Neuronal stem cell (in vitro differentiated cells): Measurements from ENCODE around the gene STPG3.
"Not testable (repeated sequence)": the region's sequence is repeated elsewhere in the genome, so short reads cannot be mapped to it uniquely, and the experiment has no call there.

ENCODE experiments used
- DNase-seq: peaks from one replicate; pipeline ENCODE4 v3.0.0-alpha.2; 2013; ENCODE audit warnings: low spot score
- H2AFZ ChIP-seq: one replicate; pipeline ENCODE4 v1.6.1; 2013; ENCODE audit warnings: mild to moderate bottlenecking, low read length, inconsistent platforms
- H2AK5ac ChIP-seq: 2 replicates; pipeline ENCODE4 v1.6.1; 2013; ENCODE audit warnings: low read depth, mild to moderate bottlenecking, inconsistent platforms, low read length, moderate library complexity, mixed read lengths
- H2BK120ac ChIP-seq: 2 replicates; pipeline ENCODE4 v1.6.1; 2013; ENCODE audit warnings: low read depth, mild to moderate bottlenecking, inconsistent platforms, low read length, moderate library complexity, mixed read lengths
- H2BK12ac ChIP-seq: one replicate; pipeline ENCODE4 v1.6.1; 2013; ENCODE audit warnings: low read length, inconsistent platforms
- H2BK15ac ChIP-seq: 2 replicates; pipeline ENCODE4 v1.6.1; 2013; ENCODE audit warnings: mild to moderate bottlenecking, low read length, inconsistent platforms, mixed read lengths
- H2BK5ac ChIP-seq: one replicate; pipeline ENCODE4 v1.6.1; 2013; ENCODE audit warnings: inconsistent platforms, mild to moderate bottlenecking, low read length, moderate library complexity
- H3K14ac ChIP-seq: one replicate; pipeline ENCODE4 v1.6.1; 2013; ENCODE audit warnings: low read length, inconsistent platforms
- H3K18ac ChIP-seq: 2 replicates; pipeline ENCODE4 v1.6.1; 2013; ENCODE audit warnings: low read length, inconsistent platforms
- H3K23ac ChIP-seq: 2 replicates; pipeline ENCODE4 v1.6.1; 2013; ENCODE audit warnings: low read depth, mild to moderate bottlenecking, mixed read lengths, low read length, inconsistent platforms; ENCODE audit not compliant: poor library complexity
- H3K27ac ChIP-seq: replicated peaks from 3 replicates; pipeline ENCODE4 v1.5.1; 2013; ENCODE audit warnings: low read length, inconsistent platforms
- H3K27me3 ChIP-seq, 3 experiments: 2 replicates each; pipeline ENCODE4 v1.6.1; 2013; ENCODE audit warnings: low read length in 3 of 3, mild to moderate bottlenecking in 2 of 3, inconsistent platforms in 1 of 3, low read depth in 1 of 3, mixed read lengths in 1 of 3, moderate library complexity in 1 of 3; ENCODE audit not compliant: control insufficient read depth in 3 of 3, insufficient read depth in 3 of 3
- H3K36me3 ChIP-seq, 2 donors: replicated peaks in 1 of 2; 2 replicates each; pipeline ENCODE4 v1.6.1; 2013; ENCODE audit warnings: low read length in 2 of 2; ENCODE audit not compliant: control insufficient read depth in 2 of 2, insufficient read depth in 2 of 2
- H3K4ac ChIP-seq: 2 replicates; pipeline ENCODE4 v1.6.1; 2013; ENCODE audit warnings: inconsistent platforms, mild to moderate bottlenecking, low read length, moderate library complexity
- H3K4me1 ChIP-seq, 2 donors: 1 replicate in 1 of 2; 2 replicates in 1 of 2; pipeline ENCODE4 v1.6.1; 2013; ENCODE audit warnings: low read length in 2 of 2, low read depth in 1 of 2; ENCODE audit not compliant: control insufficient read depth in 2 of 2, insufficient read depth in 1 of 2
- H3K4me2 ChIP-seq: one replicate; pipeline ENCODE4 v1.6.1; 2013; ENCODE audit warnings: mild to moderate bottlenecking, low read length, inconsistent platforms; ENCODE audit not compliant: insufficient read depth, poor library complexity, severe bottlenecking
- H3K4me3 ChIP-seq, 2 donors: 2 replicates each; pipeline ENCODE4 v1.5.1; 2013; ENCODE audit warnings: low read length in 2 of 2, mild to moderate bottlenecking in 2 of 2, inconsistent platforms in 1 of 2, moderate library complexity in 1 of 2
- H3K79me1 ChIP-seq: one replicate; pipeline ENCODE4 v1.6.1; 2013; ENCODE audit warnings: low read depth, mild to moderate bottlenecking, inconsistent platforms, low read length, moderate library complexity
- H3K9ac ChIP-seq: one replicate; pipeline ENCODE4 v1.6.1; 2013; ENCODE audit warnings: mild to moderate bottlenecking, low read depth, low read length, inconsistent platforms; ENCODE audit not compliant: poor library complexity
- H3K9me3 ChIP-seq, 2 donors: replicated peaks in 1 of 2; 2 replicates each; pipeline versions ENCODE3 to v1.6.1; 2013; ENCODE audit warnings: low read length in 2 of 2, mild to moderate bottlenecking in 2 of 2, inconsistent platforms in 1 of 2, low read depth in 1 of 2, mixed read lengths in 1 of 2, moderate library complexity in 1 of 2; ENCODE audit not compliant: control insufficient read depth in 2 of 2, insufficient read depth in 1 of 2
- H4K8ac ChIP-seq: one replicate; pipeline ENCODE4 v1.6.1; 2013; ENCODE audit warnings: low read depth, mild to moderate bottlenecking, inconsistent platforms, low read length, moderate library complexity
- H4K91ac ChIP-seq: one replicate; pipeline ENCODE4 v1.6.1; 2013; ENCODE audit warnings: low read length, low read depth, mild to moderate bottlenecking, inconsistent platforms; ENCODE audit not compliant: poor library complexity
- WGBS, 2 donors: extraction: QIAGEN DNeasy Blood & Tissue Kit; methylation state at CpG; one replicate each; pipeline ENCODE4 v1.1.7; 2013; ENCODE audit warnings: missing lambda C conversion rate in 2 of 2, mixed read lengths in 1 of 2; ENCODE audit not compliant: insufficient read length in 2 of 2, insufficient replicate concordance in 1 of 2; ENCODE audit errors: extremely low coverage in 2 of 2; 5-methylcytosine and 5-hydroxymethylcytosine counted together

Gene STPG3

DNA sequence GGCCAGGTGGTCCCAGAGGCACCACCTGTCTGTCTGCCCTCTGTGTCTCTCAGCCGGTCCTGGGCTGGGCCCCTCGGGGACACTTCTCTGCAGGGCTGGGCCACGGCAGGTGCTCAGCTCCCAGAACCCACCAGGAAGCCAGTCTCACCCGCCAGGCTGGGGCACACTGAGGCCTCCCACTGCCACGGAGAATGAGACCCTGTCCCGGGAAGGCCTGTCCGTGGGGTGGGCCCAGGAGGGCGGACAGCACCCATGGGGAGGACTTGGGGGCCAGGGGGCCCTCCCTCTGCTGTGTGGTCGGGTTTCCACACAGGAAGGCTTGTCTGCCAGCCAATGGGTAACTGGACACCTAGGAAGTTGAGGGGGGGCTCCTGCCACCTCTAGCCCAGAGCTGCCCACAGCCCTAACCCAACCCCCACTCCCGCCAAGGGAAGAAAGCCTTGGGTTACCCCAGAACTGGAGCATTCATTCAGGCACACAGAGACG, 14.1 kb upstream of the STPG3 start:
- peak overlapping the region; percentile 66 for H3K4ac ChIP-seq

DNA sequence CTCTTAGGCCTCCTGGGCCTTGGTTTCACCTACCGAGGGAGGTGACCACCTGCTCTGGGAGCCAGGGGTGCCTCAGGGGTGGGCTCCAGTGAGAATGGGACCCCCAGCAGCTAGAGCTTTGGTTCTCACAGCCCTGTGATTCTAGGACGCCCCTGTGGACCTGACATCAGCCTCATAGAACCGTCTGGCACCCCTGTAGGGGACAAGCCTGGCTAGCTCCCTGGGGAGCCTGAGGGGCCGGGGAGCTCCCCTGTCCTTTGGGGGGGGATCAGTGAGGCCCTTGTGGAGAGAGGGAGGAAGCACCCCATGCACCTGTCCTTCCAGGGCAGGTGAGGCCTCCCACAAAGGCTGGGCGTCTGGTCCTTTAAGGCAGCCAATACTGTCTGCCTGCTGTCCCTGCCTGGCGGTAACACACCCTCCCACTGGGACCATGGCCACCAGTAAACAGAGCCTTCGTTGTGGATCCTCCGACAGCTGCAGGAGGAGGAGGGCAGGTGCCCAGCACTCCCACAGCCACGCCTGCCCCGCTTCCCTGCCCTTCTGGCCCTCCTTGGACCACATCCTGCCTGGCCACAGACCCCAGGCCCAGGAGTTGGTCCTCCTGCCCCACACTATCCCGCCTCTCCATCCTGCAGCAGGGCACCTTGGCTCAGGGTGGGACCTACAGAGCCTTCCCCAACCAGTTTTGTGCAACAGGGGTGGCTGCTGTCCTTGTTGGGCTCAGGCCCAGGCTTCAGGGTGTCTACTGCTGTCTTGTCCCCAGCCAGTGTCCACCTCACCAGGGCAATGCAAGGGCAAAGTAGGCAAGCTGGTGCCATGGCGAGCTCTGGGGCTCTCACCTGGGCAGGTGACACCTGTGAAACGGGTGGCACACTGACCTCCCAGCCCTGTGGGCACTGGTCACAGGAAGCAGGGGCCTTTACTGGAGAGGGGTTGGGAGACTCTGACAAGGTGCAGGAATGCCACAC, 13.0 kb upstream of the STPG3 start:
- H3K23ac ChIP-seq: peak overlapping the region; percentile 89
- peaks cover 24% of the 10 kb centered on the region for H3K79me1 ChIP-seq

More for the DNA sequence above, 14.1 kb upstream of the STPG3 start:
- peaks cover 15% of the 10 kb centered on the region for H3K79me1 ChIP-seq
- peak overlapping the region; percentile 73 for H2BK12ac ChIP-seq
- peak overlapping the region; percentile 97 for H2BK5ac ChIP-seq
- H4K8ac ChIP-seq: no peak overlapping the region
- H3K23ac ChIP-seq: peak overlapping the region; percentile 89
- peak overlapping the region; percentile 60 for H3K9ac ChIP-seq
- H2AK5ac ChIP-seq: peak overlapping the region; percentile 100
- H3K4me3 ChIP-seq: peak overlapping the region in 1 of 2 donors; percentile 46
- peak overlapping the region; percentile 95 for H3K18ac ChIP-seq
- H2AFZ ChIP-seq: no peak overlapping the region
- H3K9me3 ChIP-seq: no peaks in the 10 kb centered on the region
- H3K36me3 ChIP-seq: peaks cover 0 to 9% of the 10 kb centered on the region in 2 donors
- peak overlapping the region; percentile 14 for H3K4me2 ChIP-seq
- H2BK15ac ChIP-seq: peak overlapping the region; percentile 98
- no peak for DNase-seq
- peaks cover 15% of the 10 kb centered on the region in 2 donors for H3K4me1 ChIP-seq
- peak overlapping the region; percentile 56 for H3K14ac ChIP-seq
- no peak overlapping the region for H3K27ac ChIP-seq
- no CpG with 5 or more reads among the region's 11 CpGs for WGBS, 2 donors
- H2BK120ac ChIP-seq: no peak overlapping the region
- H3K27me3 ChIP-seq: peaks cover 0 to 2% (median 0%) of the 10 kb centered on the region in 3 experiments
- H4K91ac ChIP-seq: no peak overlapping the region

DNA sequence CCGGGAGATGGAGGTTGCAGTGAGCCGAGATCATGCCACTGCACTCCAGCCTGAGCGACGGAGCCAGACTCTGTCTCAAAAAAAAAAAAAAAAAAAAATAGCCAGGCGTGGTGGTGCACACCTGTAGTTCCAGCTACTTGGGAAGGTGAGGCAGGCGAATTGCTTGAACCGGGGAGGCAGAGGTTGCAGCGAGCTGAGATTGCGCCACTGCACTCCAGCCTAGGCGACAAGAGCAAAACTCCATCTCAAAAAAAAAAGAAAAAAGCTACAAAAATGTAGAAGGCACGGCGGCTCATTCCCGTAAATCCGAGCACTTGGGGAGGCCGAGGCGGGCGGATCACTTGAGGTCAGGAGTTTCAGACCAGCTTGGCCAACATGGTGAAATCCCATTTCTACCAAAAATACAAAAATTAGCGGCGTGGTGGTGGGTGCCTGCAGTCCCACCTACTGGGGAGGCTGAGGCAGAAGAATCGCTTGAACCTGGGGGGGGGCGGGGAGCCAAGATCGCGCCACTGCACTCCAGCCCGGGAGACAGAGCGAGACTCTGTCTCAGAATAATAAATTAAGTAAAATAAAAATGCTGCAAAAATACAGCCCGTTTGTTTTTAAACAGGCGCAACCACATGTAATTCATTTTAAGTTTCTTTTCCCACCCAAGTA, 11.4 kb upstream of the STPG3 start:
- not testable (repeated sequence) for H2BK120ac ChIP-seq, DNase-seq, H3K9me3 ChIP-seq, H3K23ac ChIP-seq, H2AK5ac ChIP-seq, H3K4ac ChIP-seq, H4K91ac ChIP-seq, H2BK15ac ChIP-seq, H3K14ac ChIP-seq, H2BK12ac ChIP-seq, H4K8ac ChIP-seq, H3K9ac ChIP-seq, H3K18ac ChIP-seq, H2BK5ac ChIP-seq, H3K27me3 ChIP-seq
- Histone ChIP-seq H3K4me1 (peaks cover 26 to 29% of the 10 kb centered on the region in 2 donors), H3K4me2 (peak overlapping the region; percentile 73), H2AFZ (peak overlapping the region; percentile 89), H3K79me1 (peaks cover 29% of the 10 kb centered on the region), H3K36me3 (peaks cover 19 to 32% of the 10 kb centered on the region in 2 donors), H3K27ac (peak overlapping the region; percentile 100), H3K4me3 (peak overlapping the region; percentile 67 to 93)
- no CpG with 5 or more reads among the region's 27 CpGs for WGBS, 2 donors

More for the DNA sequence above, 13.0 kb upstream of the STPG3 start:
- Histone ChIP-seq H2AFZ (no peak overlapping the region), H2AK5ac (peak overlapping the region; percentile 100), H3K4me2 (no peak overlapping the region), H3K9me3 (no peaks in the 10 kb centered on the region), H3K9ac (peak overlapping the region; percentile 38), H2BK5ac (no peak overlapping the region), H4K91ac (no peak overlapping the region), H2BK12ac (no peak overlapping the region), H3K18ac (no peak overlapping the region), H2BK15ac (peak overlapping the region; percentile 43), H3K27me3 (no peaks in the 10 kb centered on the region), H3K4me3 (no peak overlapping the region), H2BK120ac (no peak overlapping the region), H3K27ac (no peak overlapping the region), H3K4me1 (peaks cover 23 to 24% of the 10 kb centered on the region in 2 donors), H3K36me3 (peaks cover 11 to 19% of the 10 kb centered on the region in 2 donors), H3K4ac (no peak overlapping the region), H4K8ac (peak overlapping the region; percentile 52), H3K14ac (no peak overlapping the region)
- WGBS, 2 donors: no CpG with 5 or more reads among the region's 13 CpGs
- DNase-seq: no peak
